ENCODE data around the gene NIT2.
"Not testable (repeated sequence)": the region's sequence is repeated elsewhere in the genome, so short reads cannot be mapped to it uniquely, and the experiment has no call there.

NIT2 gene

GRCh38 chr3:100334488-100335351, at the start of gene NIT2:
TSS of gene NIT2 (plus strand) at chr3:100334757. CDS start at chr3:100334792, 35 bp downstream.
- DNase-seq: peak; percentile 93

GRCh38 chr3:100288288-100288894, 46.2 kb upstream of the NIT2 start:
- DNase-seq: peak; percentile 9

GRCh38 chr3:100289339-100289738, 45.2 kb upstream of the NIT2 start:
- peak; percentile 99 for DNase-seq

- no peak for DNase-seq
Measured at GRCh38 chr3:100295089-100295488, 39.5 kb upstream of the NIT2 start.

GRCh38 chr3:100297784-100298183, 36.8 kb upstream of the NIT2 start:
- no peak for DNase-seq

- no peak for DNase-seq
Measured at GRCh38 chr3:100299016-100299415, 35.5 kb upstream of the NIT2 start.

- no peak for DNase-seq
Measured at GRCh38 chr3:100306695-100307094, 27.9 kb upstream of the NIT2 start.

GRCh38 chr3:100310355-100310965, 24.1 kb upstream of the NIT2 start:
- no peak for DNase-seq

- no peak for DNase-seq
Measured at GRCh38 chr3:100311011-100311410, 23.5 kb upstream of the NIT2 start.

- DNase-seq: peak; percentile 89
Measured at GRCh38 chr3:100316641-100317069, 17.9 kb upstream of the NIT2 start.

GRCh38 chr3:100317912-100318311, 16.6 kb upstream of the NIT2 start:
- DNase-seq: peak; percentile 47

- no peak for DNase-seq
Measured at GRCh38 chr3:100319951-100320350, 14.6 kb upstream of the NIT2 start.

GRCh38 chr3:100324044-100324443, 10.5 kb upstream of the NIT2 start:
- DNase-seq: no peak

GRCh38 chr3:100325827-100326226, 8.7 kb upstream of the NIT2 start:
- no peak for DNase-seq

GRCh38 chr3:100327377-100327776, 7.2 kb upstream of the NIT2 start:
- not testable (repeated sequence) for DNase-seq

- DNase-seq: no peak
Measured at GRCh38 chr3:100329800-100330489, 4.6 kb upstream of the NIT2 start.

GRCh38 chr3:100330651-100331050, 3.9 kb upstream of the NIT2 start:
- DNase-seq: no peak

GRCh38 chr3:100331660-100332059, 2.9 kb upstream of the NIT2 start:
- no peak for DNase-seq

GRCh38 chr3:100333051-100333450, 1.5 kb upstream of the NIT2 start:
- no peak for DNase-seq

- DNase-seq: no peak
Measured at GRCh38 chr3:100333970-100334487, 528 bp upstream of the NIT2 start.

- DNase-seq: peak; percentile 94
Measured at GRCh38 chr3:100335434-100335833, 877 bp downstream of the NIT2 start.

GRCh38 chr3:100336229-100336628, 1.7 kb downstream of the NIT2 start:
- DNase-seq: not testable (repeated sequence)

GRCh38 chr3:100338911-100339310, 4.4 kb downstream of the NIT2 start:
- DNase-seq: no peak

All from hematopoietic multipotent progenitor cell treated with erythropoietin and hydrocortisone succinate and interleukin-3 and kit ligand, for 4 days (in vitro differentiated cells).